GM21723 (cell line): ENCODE results near the gene ABHD2.
"Not testable (repeated sequence)": the region's sequence is repeated elsewhere in the genome, so short reads cannot be mapped to it uniquely, and the experiment has no call there.

Experiments used
- ATAC-seq: cut with Tn5 transposase; IDR thresholded peaks from one replicate; pipeline ENCODE4 v1.9.1; 2021; ENCODE audit warnings: mild to moderate bottlenecking, moderate library complexity; ENCODE audit not compliant: unreplicated experiment

ABHD2 gene

DNA sequence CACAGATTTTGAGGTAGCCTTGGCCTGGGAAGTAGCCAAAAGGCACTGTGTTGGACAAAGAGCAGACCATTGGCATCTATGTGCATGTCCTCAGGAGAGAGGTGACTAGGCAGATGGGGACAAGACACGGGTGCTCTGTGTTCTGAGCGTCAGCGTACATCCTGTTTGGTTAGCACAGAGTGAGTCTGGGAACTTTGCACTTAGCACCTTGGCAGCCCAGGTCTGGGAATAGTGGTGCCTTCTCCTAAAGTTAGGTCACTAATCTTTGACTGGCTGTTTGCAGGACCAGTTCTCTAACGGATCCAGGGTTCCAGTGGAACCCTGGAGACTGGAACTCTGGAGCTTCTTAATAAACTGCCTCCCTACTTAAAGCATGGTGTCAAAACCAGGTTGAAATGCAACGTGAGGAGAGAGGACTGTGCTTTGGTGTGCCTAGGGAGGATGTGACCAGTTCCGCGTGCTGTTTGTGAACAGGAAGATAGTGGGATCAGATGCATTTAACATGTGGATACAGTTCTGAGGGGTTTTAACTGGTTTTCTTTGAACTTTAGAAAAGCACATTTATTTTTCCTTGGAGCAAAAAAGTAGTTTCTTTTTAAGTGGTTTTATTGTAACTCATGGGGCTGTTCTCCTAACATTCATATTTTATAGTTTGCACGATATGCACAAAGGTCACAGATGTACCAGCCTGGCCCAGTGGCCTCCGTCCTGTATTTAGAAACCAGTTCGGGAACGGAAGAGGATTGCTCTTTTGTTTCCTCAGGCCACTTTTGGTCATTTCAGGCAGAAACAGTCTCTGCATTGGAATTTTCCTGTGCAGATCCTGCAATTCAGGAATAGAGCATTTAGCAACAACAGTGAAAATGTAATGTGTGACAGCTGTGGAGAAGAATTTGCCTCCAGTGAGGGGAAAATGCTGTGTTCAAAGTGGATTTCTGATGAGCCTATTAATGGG is 48.8 kb downstream of the ABHD2 start:
- ATAC-seq = no peak

GRCh38 chr15:89137926-89138325 is 49.7 kb downstream of the ABHD2 start:
- ATAC-seq = no peak

GRCh38 chr15:89138999-89139612 is 50.9 kb downstream of the ABHD2 start:
- ATAC-seq = no peak

DNA sequence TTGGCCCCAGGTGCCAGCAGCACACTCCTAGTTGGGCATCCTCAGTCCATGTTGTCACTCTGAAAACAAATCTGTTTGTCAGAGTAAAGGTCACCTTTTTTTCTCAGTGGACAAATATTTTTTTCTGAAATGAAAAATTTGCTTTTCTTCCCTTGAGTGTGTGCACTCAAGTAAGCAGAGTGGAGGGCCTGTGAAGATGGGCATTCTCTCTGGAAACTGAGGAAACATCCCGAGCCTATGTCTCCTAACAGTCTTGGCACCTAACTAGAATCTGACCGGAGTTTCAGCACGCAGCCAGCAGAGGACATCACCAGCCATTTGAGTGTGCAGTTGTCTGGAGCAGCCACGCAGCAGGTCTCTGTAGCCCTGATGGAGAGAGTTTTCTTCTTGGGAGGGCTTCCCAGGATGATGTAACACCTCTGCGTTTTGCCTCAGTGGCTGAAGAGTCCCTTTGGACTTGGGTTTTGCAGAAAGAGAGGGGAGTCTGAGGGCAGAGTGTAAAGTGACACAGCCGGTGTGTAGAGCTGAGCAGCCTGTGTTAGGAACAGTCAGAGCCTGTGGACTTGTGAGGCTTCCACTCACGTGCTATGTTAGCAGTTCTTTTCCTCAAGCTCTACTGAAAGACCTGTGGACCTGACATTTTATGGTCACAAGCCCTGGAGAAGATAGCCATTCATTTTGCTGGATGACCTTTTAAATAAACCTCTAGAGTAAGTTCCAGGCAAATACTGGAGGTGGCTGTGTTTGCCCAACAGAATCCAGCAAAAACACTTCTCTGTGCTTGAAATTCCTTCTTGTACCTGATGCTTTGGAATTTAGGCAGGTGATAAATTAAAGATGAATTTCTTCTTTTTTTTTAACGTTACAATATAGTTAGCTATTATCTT is 51.6 kb downstream of the ABHD2 start:
- no peak for ATAC-seq

DNA sequence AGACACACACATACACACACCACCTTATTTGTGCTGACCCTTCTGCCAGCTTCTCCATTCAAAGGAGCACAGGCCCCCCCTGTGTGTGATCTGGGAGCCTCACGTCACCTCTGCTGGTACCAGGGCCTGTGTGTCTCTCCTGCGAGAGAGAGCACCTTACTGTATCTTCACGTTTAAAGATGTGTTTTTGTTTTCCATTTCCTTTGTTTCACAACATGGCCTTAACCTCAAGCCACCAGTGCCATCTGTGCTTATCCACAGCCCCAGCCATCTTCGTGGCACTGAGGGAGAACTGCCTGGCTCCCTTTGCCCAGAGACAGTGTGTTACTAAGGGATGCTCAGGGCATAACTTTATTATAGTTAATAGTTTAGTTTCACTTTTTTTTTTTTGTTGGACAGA is 52.3 kb downstream of the ABHD2 start:
- no peak for ATAC-seq

DNA sequence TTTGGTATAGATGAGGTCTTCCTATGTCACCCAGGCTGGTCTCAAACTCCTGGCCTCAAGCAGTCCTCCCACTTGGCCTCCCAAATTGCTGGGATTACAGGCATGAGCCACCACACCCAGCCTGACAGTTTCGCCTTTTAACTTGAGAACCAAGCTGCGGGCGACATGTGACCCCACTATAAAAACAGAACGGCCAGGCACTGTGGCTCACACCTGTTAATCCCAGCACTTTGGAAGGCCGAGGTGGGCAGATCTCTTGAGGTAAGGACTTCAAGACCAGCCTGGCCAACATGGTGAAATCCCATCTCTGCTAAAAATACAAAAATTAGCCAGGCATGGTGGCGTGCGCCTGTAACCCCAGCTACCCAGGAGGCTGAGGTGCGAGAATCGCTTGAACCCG is 52.9 kb downstream of the ABHD2 start:
- ATAC-seq = not testable (repeated sequence)

- ATAC-seq = no peak
Measured at GRCh38 chr15:89141885-89142284, 53.6 kb downstream of the ABHD2 start.

DNA sequence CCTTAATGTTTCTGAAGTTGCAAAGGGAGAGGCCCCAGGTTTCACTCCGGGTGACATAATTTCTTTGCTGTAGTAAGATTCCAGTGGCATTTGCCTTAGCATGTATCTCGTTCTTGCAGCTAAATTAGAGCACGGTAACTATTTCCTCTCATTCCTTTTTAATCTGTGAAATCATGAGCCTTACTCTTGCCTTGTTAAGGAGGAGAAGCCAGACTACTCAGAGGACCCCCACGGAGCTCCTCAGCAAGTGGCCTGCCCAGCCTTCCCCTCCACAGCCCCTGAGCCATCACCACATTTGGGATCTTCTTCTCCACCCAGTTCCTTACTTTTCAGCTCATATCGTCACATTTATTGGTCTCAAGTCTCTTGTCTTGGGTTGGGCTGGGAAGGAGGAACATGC is 54.2 kb downstream of the ABHD2 start:
- no peak for ATAC-seq

DNA sequence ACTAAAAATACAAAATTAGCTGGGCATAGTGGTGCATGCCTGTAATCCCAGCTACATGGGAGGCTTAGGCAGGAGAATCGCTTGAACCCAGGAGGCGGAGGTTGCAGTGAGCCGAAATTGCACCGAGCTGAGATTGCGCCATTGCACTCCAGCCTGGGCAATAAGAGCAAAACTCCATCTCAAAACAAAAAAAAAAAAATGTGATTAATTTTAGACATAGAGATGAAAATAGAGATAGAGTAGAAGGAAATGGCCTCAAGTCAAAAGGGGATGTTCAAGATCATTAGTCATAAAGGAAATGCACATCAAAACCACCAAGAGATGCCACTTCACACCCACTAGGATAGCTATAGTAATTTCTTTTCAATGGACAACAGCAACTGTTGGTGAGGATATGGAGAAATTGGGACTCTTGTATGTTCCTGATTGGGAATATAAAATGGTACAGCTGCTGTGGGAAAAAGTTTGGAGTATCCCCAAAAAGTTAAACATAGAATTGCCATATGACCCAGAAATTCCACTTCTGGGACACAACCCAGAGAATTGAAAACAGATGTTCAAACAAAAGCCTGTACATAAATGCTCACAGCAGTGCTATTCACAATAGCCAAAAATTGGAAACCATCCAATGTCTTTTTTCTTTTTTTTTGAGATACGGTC is 55.4 kb downstream of the ABHD2 start:
- ATAC-seq = no peak

DNA sequence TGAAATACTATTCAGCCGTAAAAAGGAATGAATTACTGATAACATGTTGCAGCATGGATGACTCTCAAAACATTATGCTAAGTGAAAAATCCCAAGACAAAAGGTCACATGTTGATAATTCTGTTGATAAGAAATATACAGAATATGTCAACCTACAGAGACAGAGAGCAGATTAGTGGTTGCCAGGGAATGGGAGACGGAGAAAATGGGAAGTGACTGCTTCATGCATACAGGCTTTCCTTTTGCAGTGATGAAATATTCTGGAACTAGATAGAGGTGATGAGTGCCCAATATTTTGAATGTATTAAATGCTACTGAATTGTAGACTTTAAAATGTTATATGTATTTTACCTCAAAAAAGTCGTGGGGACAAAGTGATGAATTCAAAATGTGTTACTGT is 56.2 kb downstream of the ABHD2 start:
- ATAC-seq = no peak

DNA sequence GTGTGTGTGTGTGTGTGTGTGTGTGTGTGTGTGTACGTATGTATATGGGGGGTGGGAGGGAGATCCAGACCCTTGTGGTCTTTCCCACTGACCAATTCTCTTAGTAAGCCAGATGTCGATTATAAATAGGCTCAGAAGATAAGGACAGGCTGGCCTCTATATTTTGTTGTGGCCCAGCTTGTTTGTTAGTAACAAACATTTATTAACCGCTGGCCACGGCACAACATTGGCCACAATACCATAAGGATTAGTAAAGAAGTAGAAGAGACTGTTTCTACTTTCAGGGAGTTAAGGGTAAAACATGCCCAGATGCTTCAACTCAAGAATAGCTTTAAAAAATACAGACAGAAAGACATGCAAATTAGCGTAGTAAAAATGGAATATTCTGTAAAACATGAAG is 58.1 kb downstream of the ABHD2 start:
- ATAC-seq = no peak

DNA sequence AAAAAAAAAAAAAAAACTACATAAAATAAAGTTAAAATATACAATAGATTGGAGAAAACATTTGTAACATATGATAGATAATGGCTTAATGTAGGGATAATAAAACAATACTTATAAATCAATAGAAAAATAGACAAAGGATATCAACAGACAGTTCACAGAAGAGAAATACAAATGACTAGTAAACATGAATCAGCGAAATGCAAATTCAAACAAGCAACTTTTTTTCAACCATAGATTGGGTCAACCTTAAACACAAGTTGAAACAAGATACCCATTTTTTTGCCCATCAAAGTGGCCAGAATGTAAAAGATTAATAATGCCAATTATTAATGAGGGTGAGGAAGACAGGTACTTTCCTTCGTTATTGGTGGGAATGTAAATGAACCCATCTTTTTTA is 59.9 kb downstream of the ABHD2 start:
- no peak for ATAC-seq

DNA sequence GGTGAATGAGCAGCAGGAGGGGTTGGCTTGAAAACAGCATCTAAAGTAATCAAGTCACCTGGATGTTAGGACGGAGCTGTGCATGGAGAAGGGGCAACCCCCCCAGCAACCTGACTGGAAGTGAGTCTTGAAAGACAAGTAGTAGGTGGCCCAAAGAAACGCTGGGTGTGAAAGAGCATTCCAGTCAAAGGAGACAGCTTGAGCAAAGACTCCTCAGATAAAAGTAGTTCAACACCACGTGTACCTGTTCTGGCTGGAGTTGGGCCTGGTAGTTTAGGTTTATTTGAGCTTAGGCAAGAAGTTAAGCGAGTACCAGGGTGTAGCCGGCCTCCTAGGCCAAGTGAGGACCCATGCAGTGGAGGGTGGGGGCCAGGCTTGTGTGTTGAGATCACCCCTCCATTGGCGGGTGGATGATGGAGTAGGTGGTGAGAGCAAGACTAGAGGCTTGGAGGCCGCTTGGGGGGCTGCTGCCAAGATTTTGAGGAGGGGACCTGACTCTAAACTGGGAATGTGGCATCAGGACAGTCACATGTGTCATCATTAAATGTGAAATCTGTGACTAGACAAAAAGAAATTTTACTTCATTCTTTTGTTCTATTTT is 61.3 kb downstream of the ABHD2 start:
- no peak for ATAC-seq

DNA sequence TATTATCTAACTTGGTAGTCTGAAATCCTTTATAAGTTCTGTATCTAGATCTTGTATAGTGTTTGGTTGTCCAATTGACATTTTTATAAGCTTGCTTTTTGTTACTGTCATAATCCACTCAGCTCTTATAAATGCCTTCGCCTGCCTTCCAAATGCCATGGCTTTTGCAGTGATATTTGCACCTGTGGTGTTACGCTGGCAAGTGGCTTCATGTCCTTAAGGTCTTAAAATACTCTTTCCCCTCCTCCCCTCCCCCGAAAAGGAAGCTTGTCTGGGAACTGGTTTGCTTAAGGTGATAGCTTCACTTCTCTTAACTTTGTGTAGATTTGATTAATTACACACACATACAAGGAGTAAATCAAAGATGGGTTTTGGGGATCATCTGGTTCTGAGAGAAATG is 62.0 kb downstream of the ABHD2 start:
- ATAC-seq = no peak

DNA sequence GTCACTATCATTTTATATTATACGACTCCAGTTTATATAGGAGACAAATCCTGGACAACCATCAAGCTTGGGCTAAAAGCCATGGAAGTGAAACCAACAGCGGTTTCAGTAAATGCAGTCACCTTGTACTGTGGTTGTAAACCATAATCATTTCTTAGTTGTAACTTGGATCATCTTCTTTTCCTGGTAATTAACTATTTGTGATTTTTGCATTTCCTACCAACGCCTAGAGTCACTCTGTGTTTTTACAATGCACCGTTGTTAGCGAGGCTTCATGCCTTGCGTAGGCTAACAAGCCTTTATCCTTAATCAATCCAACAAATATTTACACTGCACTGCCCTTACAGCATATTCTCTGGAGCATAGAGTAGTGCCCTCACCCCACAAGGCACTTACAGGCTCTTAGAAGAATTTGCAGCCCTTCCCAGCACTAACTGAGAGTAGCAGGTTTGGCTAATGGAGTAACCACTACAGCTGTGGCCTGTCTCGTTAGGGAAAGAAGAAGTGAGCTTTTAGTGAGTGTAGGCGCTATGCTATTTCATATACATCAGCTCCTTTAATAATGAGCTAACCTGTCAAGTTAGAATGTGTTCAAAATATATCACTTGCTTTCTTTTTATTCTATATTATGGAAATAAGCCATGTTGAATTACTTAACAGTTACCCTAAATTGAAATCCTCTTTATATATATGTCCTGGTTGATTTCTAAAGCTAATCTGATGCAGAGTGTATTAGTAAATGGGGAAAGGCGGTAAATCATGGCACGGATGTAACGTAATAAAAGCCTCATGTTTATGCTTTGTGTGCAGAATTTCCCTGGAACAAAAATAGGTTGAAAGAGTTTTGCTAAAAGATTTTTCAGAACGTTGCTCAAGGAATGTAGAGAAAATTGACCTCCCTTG is 62.8 kb downstream of the ABHD2 start:
- ATAC-seq = no peak

GRCh38 chr15:89155122-89155521 is 66.9 kb downstream of the ABHD2 start:
- no peak for ATAC-seq

- no peak for ATAC-seq
Measured at GRCh38 chr15:89155656-89156055, 67.4 kb downstream of the ABHD2 start.

GRCh38 chr15:89157061-89157460 is 68.8 kb downstream of the ABHD2 start:
- ATAC-seq = no peak

- ATAC-seq = no peak
Measured at GRCh38 chr15:89157918-89158564, 69.8 kb downstream of the ABHD2 start.
